ENCODE results near the gene LRRC8D. TPM values are rescaled to one million over a fixed set of nuclear protein-coding genes. Genes with fewer than 3 reads are reported as not detected.

Gene LRRC8D
- total and polyA plus RNA-seq, 9 of the 15 experiments (the other 6 are each of a cell fraction or from before 2014, with no cell fraction given): 3.4 to 53.9 (median 15.9) TPM

- 84% methylated on average over 9 of the region's 9 CpGs for WGBS (ENCODE audit: insufficient coverage, low coverage, missing lambda C conversion rate)
- DNase-seq (ENCODE audit: extremely low read depth in 1 of 4, low spot score in 3 of 4) (no peak), FAIRE-seq (no peak), ATAC-seq (no peak)
- intact Hi-C loops (cut with micrococcal nuclease): no loop called here
- Histone ChIP-seq H3K9ac (ENCODE audit: insufficient read depth in 1 of 2, low read depth in 2 of 2, low read length in 2 of 2) (no peak overlapping the region), H3K36me3 (ENCODE audit: control insufficient read depth, insufficient read depth, low read length) (peaks cover 49% of the 10 kb centered on the region), H3K9me1 (ENCODE audit: control insufficient read depth, insufficient read depth, low read length) (no peaks in the 10 kb centered on the region), H3K4me1 (replicated peaks in 1 of 2; ENCODE audit: control insufficient read depth in 2 of 2, insufficient read depth in 2 of 2, low read length in 2 of 2) (peaks cover 8 to 18% of the 10 kb centered on the region in 2 experiments; a peak in 4 of 5 replicates), H3K9me3 (replicated peaks; ENCODE audit: control insufficient read depth, insufficient read depth, low read depth, low read length) (no peaks in the 10 kb centered on the region), H3K27me3 (ENCODE audit: control insufficient read depth in 2 of 2, insufficient read depth in 2 of 2, low read length in 2 of 2) (no peaks in the 10 kb centered on the region), H3K27ac (ENCODE audit: extremely low read depth, low read depth, low read length) (no peak overlapping the region), H4K20me1 (replicated peaks; ENCODE audit: control insufficient read depth, insufficient read depth, low read length) (no peaks in the 10 kb centered on the region), H2AFZ (ENCODE audit: low read depth, low read length) (no peak overlapping the region), H3K4me2 (ENCODE audit: insufficient read depth, low read length) (no peak overlapping the region), H3K4me3 (no peak overlapping the region), H3K79me2 (ENCODE audit: control insufficient read depth, insufficient read depth, low read length) (peaks cover 38% of the 10 kb centered on the region)
- CTCF ChIA-PET (ENCODE audit: low intra/inter-chr PET ratio): no interaction called here
- TF ChIP-seq U2AF1 (optimal IDR thresholded peaks at IDR 0.05; ENCODE audit: low read depth, low read length): no peak
- no peak for TF ChIP-seq GABPB2 (CRISPR knock-in tag; conservative IDR thresholded peaks at IDR 0.05)
- TF ChIP-seq ZBTB7A (IDR thresholded peaks at IDR 0.05; ENCODE audit: borderline replicate concordance, control insufficient read depth, low read depth, low read length): no peak
- no peak for TF ChIP-seq CEBPZ (IDR thresholded peaks at IDR 0.05; ENCODE audit: borderline replicate concordance, low read depth, low read length)
- in situ Hi-C loops (cut with MboI): no loop called here
- POLR2A ChIA-PET: interaction anchor here (0.6 to 1.9 kb wide), 6 partner anchors 10 to 19 kb away, joined by 3 to 7 read pairs (median 4); no protein-coding TSS in a partner anchor
- BruUV-seq (replicated peaks): no TSS peak
Measured at GRCh38 chr1:89842567-89843272, 21.9 kb downstream of the LRRC8D start.
